ENCODE measurements around the gene ZFAND3.

DNA sequence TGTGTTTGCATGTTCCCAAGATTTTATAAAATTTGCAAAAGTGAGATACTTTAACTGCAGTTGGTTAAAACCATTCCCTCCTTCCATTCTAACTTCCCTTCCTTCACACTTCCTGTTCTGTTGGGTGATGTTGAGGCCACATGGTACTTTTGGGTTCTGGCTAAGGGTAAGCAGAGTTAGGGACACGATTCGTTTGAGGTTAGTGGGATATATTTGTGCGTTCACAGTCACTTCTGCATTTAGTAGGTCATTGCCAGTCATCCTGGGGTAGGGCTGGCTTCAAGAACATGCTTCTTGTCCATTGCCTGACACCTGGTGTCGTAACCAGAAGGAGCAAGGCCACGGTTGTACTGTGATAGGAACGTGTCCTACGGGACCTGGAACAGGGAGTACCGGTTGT is 340.1 kb downstream of the ZFAND3 start:
- TF ChIP-seq, protein P1, sequence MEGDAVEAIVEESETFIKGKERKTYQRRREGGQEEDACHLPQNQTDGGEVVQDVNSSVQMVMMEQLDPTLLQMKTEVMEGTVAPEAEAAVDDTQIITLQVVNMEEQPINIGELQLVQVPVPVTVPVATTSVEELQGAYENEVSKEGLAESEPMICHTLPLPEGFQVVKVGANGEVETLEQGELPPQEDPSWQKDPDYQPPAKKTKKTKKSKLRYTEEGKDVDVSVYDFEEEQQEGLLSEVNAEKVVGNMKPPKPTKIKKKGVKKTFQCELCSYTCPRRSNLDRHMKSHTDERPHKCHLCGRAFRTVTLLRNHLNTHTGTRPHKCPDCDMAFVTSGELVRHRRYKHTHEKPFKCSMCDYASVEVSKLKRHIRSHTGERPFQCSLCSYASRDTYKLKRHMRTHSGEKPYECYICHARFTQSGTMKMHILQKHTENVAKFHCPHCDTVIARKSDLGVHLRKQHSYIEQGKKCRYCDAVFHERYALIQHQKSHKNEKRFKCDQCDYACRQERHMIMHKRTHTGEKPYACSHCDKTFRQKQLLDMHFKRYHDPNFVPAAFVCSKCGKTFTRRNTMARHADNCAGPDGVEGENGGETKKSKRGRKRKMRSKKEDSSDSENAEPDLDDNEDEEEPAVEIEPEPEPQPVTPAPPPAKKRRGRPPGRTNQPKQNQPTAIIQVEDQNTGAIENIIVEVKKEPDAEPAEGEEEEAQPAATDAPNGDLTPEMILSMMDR (IDR thresholded peaks at IDR 0.05), result no peak
- TF ChIP-seq POLR2A (IDR thresholded peaks at IDR 0.05), result no peak

Measured in adrenal gland (tissue), 5 donors.